Activated B cell treated with CpG ODN at 0.5 μM for 24 hours (primary cell): Measurements from ENCODE around the gene S100A9. TPM values are rescaled to one million over a fixed set of nuclear protein-coding genes. Genes with fewer than 3 reads are reported as not detected.

ENCODE experiments used
- ATAC-seq: fragments of 200-7000 bp; cut with Tn5 transposase; one replicate; pipeline ENCODE4 v1.10.0; 2021; ENCODE audit warnings: low read depth, mild to moderate bottlenecking, moderate library complexity
- CTCF ChIA-PET: fragments of 350-600 bp; sonication (Branson Sonifier 250); formaldehyde crosslinking; loops from one replicate; lab custom pipeline; 2021; ENCODE audit warnings: antibody characterized with exemption; lab: Charles Lee
- POLR2A ChIA-PET: fragments of 350-600 bp; sonication (Branson Sonifier 250); formaldehyde crosslinking; loops from one replicate; lab custom pipeline; 2021; ENCODE audit warnings: antibody characterized with exemption; lab: Charles Lee
- DNase-seq: peaks from one replicate; pipeline ENCODE4 v3.0.0; 2022
- H3K27ac Mint-ChIP-seq: one replicate; pipeline ENCODE4 v1.8.0; 2020; ENCODE audit warnings: mixed read lengths
- H3K27me3 Mint-ChIP-seq: one replicate; pipeline ENCODE4 v1.8.0; 2021; ENCODE audit warnings: mixed read lengths
- H3K36me3 Mint-ChIP-seq: one replicate; pipeline ENCODE4 v1.8.0; 2021; ENCODE audit warnings: low read depth, mixed read lengths
- H3K4me1 Mint-ChIP-seq: one replicate; pipeline ENCODE4 v1.8.0; 2021; ENCODE audit warnings: mixed read lengths
- H3K4me3 Mint-ChIP-seq: one replicate; pipeline ENCODE4 v1.8.0; 2020; ENCODE audit warnings: mild to moderate bottlenecking, mixed read lengths
- H3K9me3 Mint-ChIP-seq: one replicate; pipeline ENCODE4 v1.8.0; 2020; ENCODE audit warnings: mixed read lengths
- intact Hi-C: fragments of 100-400 bp; cut with micrococcal nuclease; formaldehyde crosslinking; loops from one replicate; pipeline ENCODE4 v1.15.1; 2024
- total RNA-seq: library from RNA; stranded (reverse); gene quantifications from 2 replicates; pipeline ENCODE4 v1.2.3, GENCODE V29; 2022
- TF ChIP-seq, protein P1 (sequence below): fragments of 200-600 bp; IDR thresholded peaks from one replicate; pipeline ENCODE4 v1.8.0; 2022; ENCODE audit warnings: antibody characterized with exemption, mild to moderate bottlenecking

Gene S100A9
- total RNA-seq, 1 donor from 2014 or later: 4.0 TPM

- Mint-ChIP-seq H3K36me3 (no peaks in the 10 kb centered on the region), H3K4me3 (no peak overlapping the region), H3K27me3 (peaks cover 20% of the 10 kb centered on the region), H3K27ac (no peak overlapping the region), H3K9me3 (no peaks in the 10 kb centered on the region), H3K4me1 (no peaks in the 10 kb centered on the region)
- DNase-seq (no peak), ATAC-seq (no peak)
- ChIA-PET CTCF (no interaction called here), POLR2A (no interaction called here)
- TF ChIP-seq, protein P1, sequence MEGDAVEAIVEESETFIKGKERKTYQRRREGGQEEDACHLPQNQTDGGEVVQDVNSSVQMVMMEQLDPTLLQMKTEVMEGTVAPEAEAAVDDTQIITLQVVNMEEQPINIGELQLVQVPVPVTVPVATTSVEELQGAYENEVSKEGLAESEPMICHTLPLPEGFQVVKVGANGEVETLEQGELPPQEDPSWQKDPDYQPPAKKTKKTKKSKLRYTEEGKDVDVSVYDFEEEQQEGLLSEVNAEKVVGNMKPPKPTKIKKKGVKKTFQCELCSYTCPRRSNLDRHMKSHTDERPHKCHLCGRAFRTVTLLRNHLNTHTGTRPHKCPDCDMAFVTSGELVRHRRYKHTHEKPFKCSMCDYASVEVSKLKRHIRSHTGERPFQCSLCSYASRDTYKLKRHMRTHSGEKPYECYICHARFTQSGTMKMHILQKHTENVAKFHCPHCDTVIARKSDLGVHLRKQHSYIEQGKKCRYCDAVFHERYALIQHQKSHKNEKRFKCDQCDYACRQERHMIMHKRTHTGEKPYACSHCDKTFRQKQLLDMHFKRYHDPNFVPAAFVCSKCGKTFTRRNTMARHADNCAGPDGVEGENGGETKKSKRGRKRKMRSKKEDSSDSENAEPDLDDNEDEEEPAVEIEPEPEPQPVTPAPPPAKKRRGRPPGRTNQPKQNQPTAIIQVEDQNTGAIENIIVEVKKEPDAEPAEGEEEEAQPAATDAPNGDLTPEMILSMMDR: no peak
- intact Hi-C loops: no loop called here
Observed at GRCh38 chr1:153397051-153397923, 39.6 kb downstream of the S100A9 start.

- no peak overlapping the region for H3K4me3 Mint-ChIP-seq
- TF ChIP-seq, protein P1: no peak
- no peaks in the 10 kb centered on the region for H3K4me1 Mint-ChIP-seq
- no peaks in the 10 kb centered on the region for H3K9me3 Mint-ChIP-seq
- POLR2A ChIA-PET: no interaction called here
- H3K27me3 Mint-ChIP-seq: peaks cover 18% of the 10 kb centered on the region
- no peaks in the 10 kb centered on the region for H3K36me3 Mint-ChIP-seq
- CTCF ChIA-PET: no interaction called here
- intact Hi-C loops: no loop called here
- no peak overlapping the region for H3K27ac Mint-ChIP-seq
- no peak for ATAC-seq
- no peak for DNase-seq
Observed at GRCh38 chr1:153397924-153398651, 40.4 kb downstream of the S100A9 start.

DNA sequence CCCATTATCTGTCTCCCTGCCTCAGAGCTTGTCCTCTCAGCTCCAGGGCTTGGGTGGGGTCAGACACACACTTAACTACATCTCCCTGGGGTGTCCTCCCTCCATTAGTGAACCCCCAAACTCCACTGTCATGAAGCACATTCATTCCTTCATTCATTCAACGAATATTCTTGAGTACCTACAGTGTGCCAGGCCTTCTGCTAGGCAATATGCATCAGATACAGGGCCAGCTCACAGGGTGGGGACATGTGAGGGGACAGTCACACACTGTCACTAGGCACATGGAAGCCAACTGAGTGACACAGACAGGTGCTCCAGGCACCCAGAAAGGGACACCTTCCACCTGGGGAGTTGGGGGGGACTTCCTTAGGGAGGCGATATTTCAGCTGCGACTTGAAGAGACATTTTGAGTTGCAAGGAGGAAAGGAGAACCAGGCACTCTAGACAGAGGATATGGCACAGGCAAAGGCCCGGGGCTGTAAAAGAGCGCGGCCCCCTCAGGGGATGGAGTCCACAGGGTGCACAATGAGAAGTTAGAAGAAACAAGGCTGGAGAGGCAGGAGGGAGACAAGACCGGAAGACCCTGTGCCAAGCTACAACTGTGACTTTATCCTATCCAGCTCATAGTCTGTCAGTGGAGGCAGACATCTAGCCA, 41.9 kb downstream of the S100A9 start:
- H3K36me3 Mint-ChIP-seq: no peaks in the 10 kb centered on the region
- intact Hi-C loops: no loop called here
- H3K27ac Mint-ChIP-seq: no peak overlapping the region
- no peaks in the 10 kb centered on the region for H3K4me1 Mint-ChIP-seq
- ChIA-PET CTCF (no interaction called here), POLR2A (no interaction called here)
- ATAC-seq (no peak), DNase-seq (no peak)
- H3K4me3 Mint-ChIP-seq: no peak overlapping the region
- TF ChIP-seq, protein P1: no peak
- no peaks in the 10 kb centered on the region for H3K9me3 Mint-ChIP-seq
- peaks cover 13% of the 10 kb centered on the region for H3K27me3 Mint-ChIP-seq

DNA sequence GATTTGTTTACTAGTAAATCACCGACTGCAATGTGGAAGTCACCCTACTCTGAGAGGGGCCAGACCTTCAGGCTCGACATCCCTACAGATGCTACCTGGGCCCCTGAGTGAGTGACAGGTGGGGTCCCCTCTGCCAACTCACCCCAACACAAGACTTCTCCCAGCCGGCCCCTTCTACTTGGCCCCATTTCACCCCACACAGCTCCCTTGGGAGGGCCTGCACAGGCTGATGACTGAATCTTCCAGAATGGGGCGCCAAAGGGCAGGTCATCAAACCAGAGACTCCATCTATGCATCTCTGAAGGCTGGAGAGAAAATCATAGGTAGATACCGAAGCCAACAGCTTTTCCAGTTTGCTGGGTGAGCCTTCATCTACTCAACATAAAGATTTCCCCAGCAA, 42.6 kb downstream of the S100A9 start:
- TF ChIP-seq, protein P1: no peak
- no peak for ATAC-seq
- intact Hi-C loops: no loop called here
- H3K27ac Mint-ChIP-seq: no peak overlapping the region
- POLR2A ChIA-PET: no interaction called here
- CTCF ChIA-PET: no interaction called here
- no peak for DNase-seq
- H3K4me1 Mint-ChIP-seq: no peaks in the 10 kb centered on the region
- no peaks in the 10 kb centered on the region for H3K9me3 Mint-ChIP-seq
- H3K27me3 Mint-ChIP-seq: peaks cover 12% of the 10 kb centered on the region
- H3K36me3 Mint-ChIP-seq: no peaks in the 10 kb centered on the region
- H3K4me3 Mint-ChIP-seq: no peak overlapping the region

DNA sequence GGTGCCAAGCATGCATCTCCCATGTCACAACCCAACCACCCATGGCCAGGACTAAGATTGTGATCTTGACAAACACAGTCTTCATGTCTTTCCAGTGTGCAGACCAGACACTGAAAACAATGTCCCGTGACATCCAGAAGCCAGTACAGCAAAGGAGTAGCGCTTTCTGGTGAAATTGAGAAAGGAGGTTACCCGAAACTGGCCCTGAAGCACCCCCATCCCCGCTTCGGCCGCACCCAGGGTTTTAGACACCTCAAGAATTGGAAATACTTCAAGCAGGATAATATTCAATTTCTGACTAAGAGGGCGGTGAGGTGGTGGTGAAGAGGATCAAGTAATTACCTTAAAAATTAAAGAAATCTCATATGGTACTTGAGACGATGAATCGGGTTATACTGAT, 43.8 kb downstream of the S100A9 start:
- H3K9me3 Mint-ChIP-seq: no peaks in the 10 kb centered on the region
- ChIA-PET CTCF (no interaction called here), POLR2A (no interaction called here)
- no peaks in the 10 kb centered on the region for H3K4me1 Mint-ChIP-seq
- H3K27ac Mint-ChIP-seq: no peak overlapping the region
- intact Hi-C loops: no loop called here
- no peak overlapping the region for H3K4me3 Mint-ChIP-seq
- TF ChIP-seq, protein P1: no peak
- DNase-seq (no peak), ATAC-seq (no peak)
- H3K36me3 Mint-ChIP-seq: no peaks in the 10 kb centered on the region
- H3K27me3 Mint-ChIP-seq: peaks cover 17% of the 10 kb centered on the region
